Left forelimb (tissue), 1 donor: ENCODE results near the gene RPL29.

ENCODE experiments used
- DNase-seq: peaks from one replicate; pipeline ENCODE4 v3.0.0-alpha.2; 2018; ENCODE audit warnings: low spot score

The RPL29 gene

GRCh38 chr3:52025453-52025852 is 29.8 kb upstream of the RPL29 start:
- DNase-seq, result no peak

- no peak for DNase-seq
Measured at GRCh38 chr3:52024765-52025452, 29.2 kb upstream of the RPL29 start.

- DNase-seq, result no peak
Measured at GRCh38 chr3:52023860-52024764, 28.4 kb upstream of the RPL29 start.

GRCh38 chr3:52023101-52023770 is 27.5 kb upstream of the RPL29 start:
- DNase-seq, result no peak

GRCh38 chr3:52022323-52023100 is 26.8 kb upstream of the RPL29 start:
- DNase-seq, result no peak

- no peak for DNase-seq
Measured at GRCh38 chr3:52021489-52022268, 26.0 kb upstream of the RPL29 start.

GRCh38 chr3:52020796-52021195 is 25.1 kb upstream of the RPL29 start:
- DNase-seq, result no peak

GRCh38 chr3:52019352-52020080 is 23.8 kb upstream of the RPL29 start:
- DNase-seq, result no peak

GRCh38 chr3:52018319-52019000 is 22.8 kb upstream of the RPL29 start:
- DNase-seq, result no peak

- no peak for DNase-seq
Measured at GRCh38 chr3:52017586-52017985, 21.9 kb upstream of the RPL29 start.

- no peak for DNase-seq
Measured at GRCh38 chr3:52015438-52016228, 19.9 kb upstream of the RPL29 start.

GRCh38 chr3:52014613-52015012 is 18.9 kb upstream of the RPL29 start:
- DNase-seq, result no peak

GRCh38 chr3:52013802-52014598 is 18.3 kb upstream of the RPL29 start:
- DNase-seq, result no peak

- DNase-seq, result no peak
Measured at GRCh38 chr3:52012699-52013098, 17.0 kb upstream of the RPL29 start.

- no peak for DNase-seq
Measured at GRCh38 chr3:52010431-52010830, 14.7 kb upstream of the RPL29 start.

GRCh38 chr3:52007291-52007690 is 11.6 kb upstream of the RPL29 start:
- no peak for DNase-seq

GRCh38 chr3:52006820-52007133 is 11.1 kb upstream of the RPL29 start:
- DNase-seq, result no peak

GRCh38 chr3:52006017-52006819 is 10.5 kb upstream of the RPL29 start:
- DNase-seq, result no peak
